NCI-H1048 (cell line): ENCODE results near the gene KMT5C.
"Not testable (repeated sequence)": the region's sequence is repeated elsewhere in the genome, so short reads cannot be mapped to it uniquely, and the experiment has no call there.

Source experiments
- DNase-seq: peaks from one replicate; lab custom pipeline; 2025; lab: John Stamatoyannopoulos, UW

Gene KMT5C

DNA sequence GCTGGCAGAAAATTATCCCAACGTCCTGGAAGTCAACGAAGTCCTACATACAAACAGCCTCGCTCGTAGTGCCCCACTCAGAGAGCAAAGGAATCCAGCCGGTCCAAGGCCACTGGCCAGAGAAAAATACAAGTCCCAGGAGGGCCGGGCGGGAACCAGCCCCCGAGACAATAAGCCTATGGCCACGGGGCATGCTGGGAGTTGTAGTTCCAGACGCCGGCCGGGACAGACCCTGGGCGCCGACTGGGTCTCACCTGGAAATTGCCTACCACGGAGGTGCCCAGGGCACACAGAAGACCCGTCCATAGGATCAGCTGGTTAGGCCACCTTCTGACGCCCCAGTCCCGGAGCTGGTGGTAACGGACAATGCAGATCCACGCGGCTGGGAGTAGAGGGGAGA lies 19.9 kb upstream of the KMT5C start:
- DNase-seq: no peak

DNA sequence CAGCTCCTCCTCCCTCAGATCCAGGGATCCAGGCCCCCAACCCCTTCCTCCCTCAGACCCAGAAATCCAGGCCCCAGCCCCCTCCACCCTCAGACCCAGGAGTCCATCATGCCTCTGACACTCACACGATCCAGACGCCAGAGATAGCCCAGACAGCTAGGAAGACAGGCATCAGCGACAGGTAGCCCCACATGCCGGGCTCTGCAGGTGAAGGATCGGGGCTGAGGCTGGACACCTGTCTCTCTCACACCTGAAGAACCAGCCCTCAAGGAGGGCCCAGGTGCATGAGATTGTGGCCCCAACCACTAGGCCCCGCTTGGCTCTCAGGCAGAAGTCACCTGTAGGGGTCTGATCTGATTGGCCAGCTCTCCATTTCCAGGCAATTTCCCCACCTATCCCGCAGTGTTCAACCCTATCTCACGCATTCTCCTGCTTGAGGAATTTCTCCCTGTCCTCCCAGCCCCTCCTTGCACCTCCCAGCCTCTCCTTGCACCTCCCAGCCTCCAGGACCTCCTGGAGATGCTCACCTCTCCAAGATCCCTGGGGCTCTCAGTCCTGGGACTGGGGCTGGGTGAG lies 18.7 kb upstream of the KMT5C start:
- no peak for DNase-seq

DNA sequence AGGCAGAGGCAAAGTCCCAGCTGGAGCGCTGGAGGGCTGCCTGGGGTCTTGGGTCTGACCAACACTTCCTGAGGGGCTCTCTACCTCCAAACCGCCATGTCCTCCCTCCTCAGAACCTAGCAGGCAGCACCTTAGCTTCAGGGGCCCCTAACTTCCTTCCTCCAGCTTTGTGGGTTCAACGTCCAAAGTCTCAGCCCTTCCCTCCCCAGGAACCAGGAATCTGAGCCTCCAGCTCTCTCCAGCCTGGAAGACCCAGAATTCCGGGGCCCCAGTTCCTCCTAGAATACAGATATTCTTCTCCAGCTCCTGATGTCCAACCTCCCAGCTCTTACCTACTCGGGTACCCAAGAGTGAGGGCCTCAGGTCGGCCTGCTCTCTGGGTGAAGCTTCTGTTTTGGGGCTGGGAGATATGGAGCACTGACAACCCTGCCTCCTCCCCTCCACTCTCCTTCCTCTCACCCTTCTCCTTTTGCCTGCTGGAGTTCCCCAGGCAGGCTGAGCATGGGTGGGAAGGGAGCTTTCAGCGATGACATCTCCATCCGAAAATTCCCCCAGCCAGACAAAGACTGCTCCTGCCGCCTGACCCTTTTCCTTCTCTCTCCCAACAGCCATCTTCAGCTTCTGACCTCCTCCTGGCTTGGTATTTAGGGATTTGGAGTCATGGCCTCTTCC lies 18.1 kb upstream of the KMT5C start:
- no peak for DNase-seq

DNA sequence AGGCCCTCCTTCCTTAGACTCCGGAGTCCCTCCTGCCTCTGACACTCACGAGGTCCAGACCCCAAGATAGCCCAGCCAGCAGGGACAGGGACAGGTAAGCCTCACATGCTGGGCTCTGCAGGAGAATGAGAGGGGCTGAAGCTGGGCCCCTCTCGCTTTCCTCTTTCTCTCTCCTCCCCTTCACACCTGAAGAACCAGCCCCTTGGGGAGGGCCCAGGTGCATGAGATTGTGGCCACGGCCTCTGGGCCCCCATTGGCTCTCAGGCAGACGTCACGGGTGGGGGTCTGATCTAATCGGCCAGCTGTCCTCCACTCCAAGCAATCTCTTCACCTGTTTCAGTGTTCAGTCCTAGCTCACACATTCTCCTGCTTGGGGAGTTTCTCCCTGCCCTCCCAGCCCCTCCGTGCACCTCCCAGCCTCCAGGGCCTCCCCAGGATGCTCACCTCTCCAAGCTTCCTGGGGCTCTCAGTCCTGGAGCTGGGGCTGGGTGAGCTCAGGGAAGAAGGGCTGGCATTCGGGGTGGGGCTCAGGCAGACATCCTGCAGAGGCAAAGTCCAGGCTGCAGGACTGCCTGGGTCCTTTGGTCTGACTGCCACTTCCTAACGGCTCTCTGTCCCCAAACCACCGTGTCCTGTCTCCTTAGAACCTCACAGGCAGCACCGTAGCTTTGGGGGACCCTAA lies 17.3 kb upstream of the KMT5C start:
- DNase-seq: no peak

DNA sequence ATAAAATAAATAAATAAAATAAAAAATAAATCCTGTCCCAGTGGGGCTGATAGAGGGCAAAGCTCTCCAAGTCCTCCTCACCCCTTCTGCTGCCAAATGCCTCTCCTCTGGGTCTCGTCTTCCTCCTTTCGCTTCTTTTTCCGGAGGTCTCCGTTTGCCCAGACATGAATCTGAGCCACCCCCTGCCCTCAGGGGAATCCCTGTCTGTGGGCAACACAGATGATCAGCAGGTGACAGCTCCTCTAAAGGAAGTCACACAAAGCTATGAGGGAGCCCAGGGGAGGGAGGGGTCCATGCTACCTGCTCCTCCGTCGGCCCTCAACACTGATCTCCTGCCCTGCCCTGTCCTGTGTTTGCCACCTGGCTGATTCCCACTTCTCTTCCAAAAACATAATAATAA lies 15.0 kb upstream of the KMT5C start:
- DNase-seq: no peak

DNA sequence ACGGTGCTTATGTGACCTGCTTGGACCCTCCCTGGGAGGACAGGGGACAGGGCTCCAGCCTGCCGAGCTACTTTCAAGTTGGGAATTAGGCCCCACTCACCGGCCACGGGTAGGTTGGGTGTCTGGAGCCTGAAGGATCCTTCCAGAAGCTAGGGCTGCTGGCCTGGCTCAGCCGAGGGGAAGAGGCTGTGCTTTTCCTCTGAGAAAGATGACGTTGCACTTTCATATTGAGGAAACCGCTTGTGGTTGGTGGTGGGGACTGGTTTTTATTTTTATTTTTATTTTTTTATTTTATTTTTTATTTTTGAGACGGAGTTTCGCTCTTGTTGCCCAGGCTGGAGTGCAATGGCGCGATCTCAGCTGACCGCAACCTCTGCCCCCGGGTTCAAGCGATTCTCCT lies 14.5 kb upstream of the KMT5C start, which contains the start of gene TMEM150B:
Gene TMEM150B (minus strand): TSS at position 170 of the 400 bp plus-strand sequence. CDS start 4,305 bp downstream, outside the sequence.
- no peak for DNase-seq

DNA sequence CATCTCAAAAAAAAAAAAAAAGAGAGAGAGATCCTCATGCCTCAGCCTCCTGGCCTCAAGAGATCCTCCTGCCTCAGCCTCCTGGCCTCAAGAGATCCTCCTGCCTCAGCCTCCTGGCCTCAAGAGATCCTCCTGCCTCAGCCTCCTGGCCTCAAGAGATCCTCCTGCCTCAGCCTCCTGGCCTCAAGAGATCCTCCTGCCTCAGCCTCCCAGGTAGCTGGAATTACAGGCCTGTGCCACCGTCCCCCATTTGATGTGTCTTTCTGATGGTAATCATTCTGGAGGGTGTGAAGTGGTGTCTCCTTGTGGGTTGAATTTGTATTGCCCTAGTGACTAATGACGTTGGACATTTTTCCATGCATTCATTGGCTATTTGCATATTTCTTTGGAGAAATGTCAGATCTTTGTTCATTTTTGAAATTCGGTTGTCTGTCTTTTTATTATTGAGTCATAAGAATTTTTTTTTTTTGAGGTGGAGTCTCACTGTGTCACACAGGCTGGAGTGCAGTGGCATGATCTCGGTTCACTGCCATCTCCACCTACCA lies 10.8 kb upstream of the KMT5C start:
- not testable (repeated sequence) for DNase-seq

DNA sequence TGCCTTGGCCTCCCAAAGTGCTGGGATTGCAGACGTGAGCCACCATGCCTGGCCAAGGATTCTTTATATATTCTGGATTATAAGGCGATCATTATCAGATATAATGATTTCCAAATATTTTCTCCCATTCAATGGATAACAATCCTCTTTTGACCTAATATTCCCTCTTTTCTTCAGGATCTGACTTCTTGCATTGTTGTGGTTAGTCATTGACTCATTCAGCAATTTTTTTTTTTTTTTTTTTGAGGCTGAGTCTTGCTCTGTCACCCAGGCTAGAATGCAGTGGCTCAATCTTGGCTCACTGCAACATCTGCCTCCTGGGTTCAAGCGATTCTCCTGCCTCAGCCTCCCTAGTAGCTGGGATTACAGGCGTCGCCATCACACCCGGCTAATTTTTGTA lies 9.9 kb upstream of the KMT5C start:
- DNase-seq: not testable (repeated sequence)

DNA sequence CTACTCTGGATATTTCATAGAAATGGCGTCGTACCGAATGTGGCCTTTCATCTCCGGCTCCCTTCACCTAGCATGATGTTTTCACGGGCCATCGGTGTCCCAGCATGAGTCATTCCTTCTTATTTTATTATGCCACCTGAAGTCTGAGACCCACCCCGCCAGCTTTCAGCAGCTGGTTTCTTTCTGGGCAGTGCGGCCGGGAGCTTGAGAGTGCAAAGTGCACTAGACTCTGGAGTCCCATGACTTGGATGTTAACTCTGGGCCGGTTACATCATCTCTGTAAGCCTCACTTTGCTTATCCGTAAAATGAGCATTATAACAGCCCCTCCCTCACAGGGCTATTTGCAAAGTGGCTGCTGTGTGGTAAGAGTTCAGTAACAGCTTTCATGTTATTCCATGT lies 5.8 kb upstream of the KMT5C start:
- no peak for DNase-seq

DNA sequence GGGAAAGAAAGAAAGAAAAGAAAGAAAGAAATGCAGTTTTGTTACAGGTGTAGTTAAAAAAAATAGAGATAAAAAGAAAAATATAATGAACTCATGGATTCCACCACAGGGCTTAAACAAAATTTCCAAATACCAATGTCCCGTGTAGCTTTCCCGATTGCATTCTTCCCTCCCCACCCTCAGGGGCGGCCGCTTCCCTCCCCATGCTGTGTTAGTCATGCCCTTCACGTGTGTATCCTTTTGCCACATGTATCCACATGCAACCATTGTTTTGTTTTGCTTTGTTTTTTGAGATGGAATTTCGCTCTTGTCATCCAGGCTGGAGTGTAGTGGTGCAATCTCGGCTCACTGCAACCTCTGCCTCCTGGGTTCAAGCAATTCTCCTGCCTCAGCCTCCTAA lies 3.6 kb upstream of the KMT5C start:
- DNase-seq: no peak

DNA sequence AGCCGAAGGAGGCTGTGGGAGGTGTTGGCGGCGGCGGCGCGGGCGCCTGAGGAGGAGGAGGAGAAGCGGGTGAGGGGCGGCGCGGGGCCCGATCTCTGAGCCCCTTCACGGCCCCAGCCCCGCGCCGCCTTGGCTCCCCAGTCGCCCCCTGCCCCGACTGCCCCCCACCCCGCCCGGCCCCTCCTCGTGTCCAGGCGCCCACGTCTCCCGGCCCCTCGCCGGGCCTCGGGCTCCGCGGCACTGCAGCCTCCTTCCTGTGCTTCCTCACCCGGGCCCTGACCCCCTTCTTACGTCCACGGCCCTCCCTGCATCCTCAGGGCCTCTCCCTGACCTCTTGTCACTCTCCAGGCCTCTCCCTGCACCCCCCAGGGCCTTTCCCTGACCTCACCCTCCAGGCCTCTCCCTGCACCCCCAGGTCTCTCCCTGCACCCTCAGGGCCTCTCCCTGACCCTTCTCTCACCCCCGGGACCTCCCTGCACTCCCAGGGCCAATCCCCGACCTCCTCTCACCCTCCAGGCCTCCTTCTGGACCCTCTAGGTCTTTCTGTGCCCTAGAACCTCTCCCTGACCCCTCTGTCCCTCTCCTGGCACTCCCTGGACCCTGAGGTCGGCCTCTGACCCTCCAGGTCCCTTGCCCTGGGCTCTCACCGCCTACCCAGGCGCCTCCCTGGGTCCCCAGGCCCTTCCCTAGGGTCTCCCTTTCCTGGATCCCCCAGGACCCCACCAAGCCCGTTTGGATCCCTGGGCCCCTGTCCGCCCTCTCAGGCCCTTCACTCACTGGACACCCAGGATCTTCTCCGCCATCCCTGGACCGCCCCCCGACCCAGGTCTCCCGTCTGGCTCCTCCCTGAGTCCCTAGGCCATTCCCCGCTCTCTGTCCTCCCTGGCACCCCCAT lies 460 bp downstream of the KMT5C start:
- DNase-seq: no peak

DNA sequence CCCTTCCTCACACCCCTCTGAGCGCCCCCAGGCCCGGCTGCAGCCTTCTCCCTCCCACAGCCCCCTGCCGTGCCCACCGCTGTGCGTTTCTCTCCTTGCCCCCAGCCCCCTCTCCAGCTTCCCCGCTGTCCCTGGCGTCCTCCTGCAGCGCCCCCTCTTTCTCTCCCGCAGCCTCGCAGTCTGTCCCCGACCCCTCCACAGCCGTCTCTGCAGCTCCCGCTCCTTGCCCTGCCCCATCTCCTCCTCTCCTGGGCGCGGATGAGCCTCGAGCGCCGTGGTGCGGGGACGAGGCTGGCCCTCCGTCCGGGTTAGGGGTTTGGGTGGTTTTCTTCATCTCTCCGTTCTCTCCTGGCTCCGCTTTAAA lies 1.1 kb downstream of the KMT5C start:
- DNase-seq: no peak

DNA sequence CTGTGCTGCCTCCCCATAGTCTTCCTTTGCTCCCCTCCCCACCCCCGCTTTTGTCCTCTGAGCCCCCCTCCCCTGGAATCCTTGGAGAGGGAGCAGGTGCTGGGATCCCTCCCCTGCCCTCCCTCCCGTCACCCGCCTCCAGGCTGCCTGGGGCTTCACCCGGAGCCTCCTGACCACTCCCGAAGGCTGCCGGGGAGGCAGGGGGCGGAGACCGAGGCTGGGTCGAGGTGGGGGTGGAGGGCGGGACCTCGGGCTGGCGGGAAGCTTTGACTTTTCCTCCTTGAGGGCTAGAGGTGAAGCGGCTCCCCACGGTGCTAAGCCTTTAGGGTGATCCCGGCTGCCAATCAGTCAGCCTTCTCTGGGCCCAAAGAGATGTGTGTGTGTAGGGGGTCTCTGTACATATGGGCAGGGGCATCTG lies 1.5 kb downstream of the KMT5C start:
- DNase-seq: no peak

DNA sequence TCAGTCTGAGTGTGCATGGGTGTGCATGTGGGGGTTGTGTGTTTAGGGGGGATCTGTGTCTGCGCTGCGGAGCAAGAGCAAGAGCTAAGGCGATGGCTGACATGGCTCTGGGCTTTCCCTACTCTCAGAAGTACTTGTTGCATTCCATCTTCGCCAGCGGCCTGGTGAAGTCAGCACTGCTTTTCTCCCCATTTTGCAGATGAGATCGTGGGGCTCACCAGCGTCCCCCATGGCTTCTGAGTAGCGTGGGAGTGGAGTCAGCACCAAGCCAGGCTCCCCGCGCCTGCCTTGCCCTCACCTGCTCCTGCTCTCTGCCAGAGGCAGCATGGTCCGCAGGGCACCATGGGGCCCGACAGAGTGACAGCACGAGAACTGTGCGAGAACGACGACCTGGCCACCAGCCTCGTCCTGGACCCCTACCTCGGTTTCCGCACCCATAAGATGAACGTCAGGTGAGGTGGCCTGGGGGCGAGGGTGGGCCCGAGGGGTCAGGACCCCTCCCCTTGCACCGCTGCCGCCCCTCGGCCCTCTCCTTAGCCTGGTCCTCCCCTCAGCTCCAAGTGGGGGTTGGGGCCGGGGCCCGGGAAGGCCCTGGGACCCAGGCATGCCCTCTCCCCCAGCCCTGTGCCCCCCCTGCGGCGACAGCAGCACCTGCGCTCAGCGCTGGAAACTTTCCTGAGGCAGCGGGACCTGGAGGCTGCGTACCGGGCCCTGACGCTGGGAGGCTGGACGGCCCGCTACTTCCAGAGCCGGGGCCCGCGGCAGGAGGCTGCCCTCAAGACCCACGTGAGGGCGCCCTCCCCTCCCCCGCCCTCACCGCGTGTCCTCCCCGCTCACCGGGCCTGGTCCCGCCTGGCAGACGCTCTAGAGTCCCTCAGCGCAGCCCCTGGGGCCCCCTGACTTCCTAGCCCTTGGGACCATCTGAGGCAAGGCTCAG lies 2.2 kb downstream of the KMT5C start:
- no peak for DNase-seq

DNA sequence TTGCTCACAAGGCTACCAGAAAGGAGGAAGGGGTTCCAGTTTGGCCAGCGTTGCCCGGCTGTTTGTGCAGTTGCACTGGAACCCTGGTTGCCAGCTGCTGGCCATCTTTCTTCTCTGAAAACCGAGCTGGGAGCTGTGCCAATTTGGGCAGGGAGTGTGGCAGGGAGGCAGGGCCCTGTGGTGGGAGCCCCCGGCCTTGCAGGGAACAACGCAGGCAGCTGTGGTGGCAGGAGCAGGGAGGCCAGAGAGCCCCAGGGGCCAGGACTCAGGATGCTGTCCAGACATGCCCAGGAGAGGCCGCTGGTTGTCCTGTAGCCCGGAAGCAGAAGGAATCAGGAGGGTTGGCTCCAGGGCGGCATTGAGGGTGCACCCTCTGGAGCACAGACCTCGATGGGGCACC lies 4.8 kb downstream of the KMT5C start:
- no peak for DNase-seq

DNA sequence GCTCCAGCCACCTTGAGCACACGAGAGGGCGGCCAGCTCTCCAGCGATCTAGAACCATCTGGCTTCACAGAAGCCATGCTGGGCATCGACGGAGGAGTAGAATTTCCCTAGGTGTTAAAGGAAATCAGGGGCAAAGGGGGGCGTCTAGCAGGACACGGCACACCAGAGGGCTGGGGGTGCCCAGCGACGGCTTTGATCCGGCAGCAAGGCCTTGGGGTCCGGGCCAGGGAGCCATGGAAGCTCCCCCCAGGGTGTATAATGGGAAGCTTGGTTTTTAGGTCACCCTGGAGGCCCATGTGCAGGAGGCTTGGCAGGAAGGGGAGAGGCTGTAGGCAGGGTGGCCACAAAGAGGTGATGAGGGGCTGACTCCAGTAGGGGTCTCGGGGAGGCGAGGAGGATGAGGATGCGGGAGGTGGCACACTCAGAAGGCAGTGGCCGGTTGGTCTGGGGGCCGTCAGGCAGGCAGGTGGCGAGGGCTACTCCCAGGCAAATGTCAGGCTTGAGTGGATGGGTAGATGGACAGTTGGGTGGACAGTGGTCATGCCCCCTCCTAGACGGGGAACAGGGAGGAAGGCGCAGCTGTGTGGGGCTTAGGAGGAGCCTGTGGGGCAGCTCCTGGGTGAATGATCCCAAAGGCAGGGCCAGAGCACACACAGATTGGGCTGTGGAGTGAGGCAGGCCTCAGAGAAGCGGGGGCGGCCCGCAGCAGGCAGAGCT lies 5.6 kb downstream of the KMT5C start:
- no peak for DNase-seq

DNA sequence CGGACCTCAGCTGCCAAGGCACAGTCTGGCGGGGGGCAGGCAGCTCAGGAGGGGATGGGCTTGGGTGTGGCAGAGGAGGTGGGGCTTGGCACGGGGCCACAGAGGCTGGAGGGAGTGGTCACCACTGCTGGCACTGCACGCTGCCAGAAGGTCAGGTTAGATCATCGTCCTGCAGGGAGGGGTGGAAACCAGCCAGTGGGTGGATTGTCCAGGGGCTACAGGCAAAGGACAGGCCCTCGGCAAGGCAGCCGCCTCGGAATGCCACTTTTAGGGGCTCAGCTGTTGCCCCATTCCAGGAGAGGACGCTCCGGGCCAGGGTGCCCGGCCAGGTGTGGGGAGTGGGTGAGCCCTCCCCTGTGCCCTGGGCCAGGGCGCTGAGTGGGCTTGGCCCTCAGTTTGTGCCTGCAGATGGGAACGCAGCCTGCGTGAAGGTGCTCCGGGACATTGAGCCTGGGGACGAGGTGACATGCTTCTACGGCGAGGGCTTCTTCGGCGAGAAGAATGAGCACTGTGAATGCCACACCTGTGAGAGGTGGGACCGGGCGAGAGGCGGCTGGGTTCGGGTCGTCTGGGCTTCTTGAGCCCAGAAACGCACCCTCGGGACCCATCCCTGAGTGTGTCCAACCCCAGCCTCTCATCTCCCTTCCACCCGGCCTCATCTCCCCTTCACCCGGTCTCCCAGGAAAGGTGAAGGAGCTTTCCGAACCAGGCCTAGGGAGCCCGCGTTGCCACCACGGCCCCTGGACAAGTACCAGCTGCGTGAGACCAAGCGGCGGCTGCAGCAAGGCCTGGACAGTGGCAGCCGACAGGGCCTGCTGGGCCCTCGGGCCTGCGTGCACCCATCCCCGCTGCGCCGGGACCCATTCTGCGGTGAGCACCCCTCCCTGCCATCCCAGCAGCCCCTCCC lies 6.4 kb downstream of the KMT5C start:
- no peak for DNase-seq

DNA sequence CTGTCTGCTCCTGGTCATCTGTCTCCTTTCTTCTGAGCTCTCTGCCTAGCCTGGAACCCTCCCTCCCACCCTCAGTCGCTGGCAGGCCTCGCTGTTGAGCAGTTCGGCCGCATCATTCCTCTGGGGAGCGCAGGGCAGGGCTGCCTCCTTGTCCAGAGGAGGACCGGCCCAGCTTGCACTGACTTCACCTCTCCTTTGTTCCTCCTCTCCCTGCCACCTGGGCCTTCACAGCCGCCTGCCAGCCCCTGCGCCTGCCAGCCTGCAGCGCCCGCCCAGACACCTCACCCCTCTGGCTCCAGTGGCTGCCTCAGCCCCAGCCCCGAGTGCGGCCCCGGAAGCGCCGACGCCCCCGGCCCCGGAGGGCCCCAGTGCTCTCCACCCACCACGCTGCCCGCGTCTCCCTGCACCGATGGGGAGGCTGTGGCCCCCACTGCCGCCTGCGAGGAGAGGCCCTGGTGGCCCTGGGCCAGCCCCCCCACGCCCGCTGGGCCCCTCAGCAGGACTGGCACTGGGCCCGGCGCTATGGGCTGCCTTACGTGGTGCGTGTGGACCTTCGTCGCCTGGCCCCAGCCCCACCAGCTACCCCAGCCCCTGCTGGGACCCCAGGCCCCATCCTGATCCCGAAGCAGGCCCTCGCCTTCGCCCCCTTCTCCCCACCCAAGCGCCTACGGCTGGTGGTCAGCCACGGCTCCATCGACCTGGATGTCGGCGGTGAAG lies 7.2 kb downstream of the KMT5C start:
- DNase-seq: no peak
